Body of pancreas (tissue), 4 donors: ENCODE data around the gene MS4A6E. TPM values are rescaled to one million over a fixed set of nuclear protein-coding genes. Genes with fewer than 3 reads are reported as not detected.
"Not testable (repeated sequence)": the region's sequence is repeated elsewhere in the genome, so short reads cannot be mapped to it uniquely, and the experiment has no call there.

Source experiments
- ATAC-seq: fragments of 150-250 bp; one replicate; pipeline ENCODE4 v1.9.1; 2016
- DNase-seq, 4 donors: peaks; one replicate each; pipeline ENCODE4 v3.0.0-alpha.2; 2019
- H3K27ac ChIP-seq, 4 donors: fragments of 200-600 bp; sonication (generic); 1 replicate in 3 of 4; 2 replicates in 1 of 4; pipeline versions ENCODE4 v1.5.1 to v1.6.1; 2016 to 2019; ENCODE audit warnings: mild to moderate bottlenecking in 1 of 4, mixed read lengths in 1 of 4, moderate library complexity in 1 of 4
- H3K27me3 ChIP-seq, 2 donors: fragments of 200-600 bp; sonication (generic); one replicate each; pipeline ENCODE4 v1.6.0; 2016; ENCODE audit warnings: mild to moderate bottlenecking in 1 of 2
- H3K36me3 ChIP-seq, 2 donors: fragments of 200-600 bp; sonication (generic); replicated peaks in 1 of 2; 2 replicates each; pipeline ENCODE4 v1.5.1; 2016; ENCODE audit warnings: low read depth in 2 of 2; ENCODE audit not compliant: insufficient read depth in 1 of 2
- H3K4me1 ChIP-seq: fragments of 200-600 bp; sonication (generic); one replicate; pipeline ENCODE4 v1.6.0; 2016
- H3K4me3 ChIP-seq, 2 donors: fragments of 200-600 bp; sonication (generic); 1 replicate in 1 of 2; 2 replicates in 1 of 2; pipeline ENCODE4 v1.5.1; 2016 to 2019
- H3K9me3 ChIP-seq, 3 donors: fragments of 200-600 bp; sonication (generic); 1 replicate in 2 of 3; 2 replicates in 1 of 3; pipeline ENCODE4 v1.5.1; 2016
- CTCF ChIP-seq, 7 experiments: fragments of 450-650 bp in 4 of 7; fragments of 200-600 bp in 3 of 7; sonication (generic) in 3 of 7; IDR thresholded peaks; one replicate each; pipeline ENCODE4 v1.5.1; 2016 to 2019; ENCODE audit warnings: antibody characterized with exemption in 7 of 7
- POLR2A ChIP-seq, 3 donors: fragments of 450-650 bp; IDR thresholded peaks; one replicate each; pipeline ENCODE4 v1.6.1; 2016; ENCODE audit warnings: antibody characterized with exemption in 3 of 3, mild to moderate bottlenecking in 2 of 3
- WGBS, 2 donors: methylation state at CpG; one replicate each; pipeline ENCODE4 v1.1.5; 2017; 5-methylcytosine and 5-hydroxymethylcytosine counted together
- intact Hi-C: fragments of 100-400 bp; cut with DNase I; formaldehyde crosslinking; loops from one replicate; pipeline ENCODE4 v1.15.1; 2023
- total RNA-seq, 2 donors: library from RNA; depleted of rRNA; stranded (reverse); fragments of >200 nt; gene quantifications; one replicate each; pipeline ENCODE4 v1.1.0, GENCODE V29; 2016

The MS4A6E gene
- total RNA-seq, 2 donors from 2014 or later = not detected

GRCh38 chr11:60288531-60288930, 38.5 kb upstream of the MS4A6E start:
- DNase-seq = no peak
- H3K9me3 ChIP-seq = no peaks in the 10 kb centered on the region
- no peaks in the 10 kb centered on the region for H3K36me3 ChIP-seq
- no peaks in the 10 kb centered on the region for H3K27me3 ChIP-seq
- 88% methylated on average over 1 of the region's 1 CpG for WGBS, 2 donors
- H3K4me3 ChIP-seq = no peak overlapping the region
- intact Hi-C loops = no loop called here
- ATAC-seq = no peak
- no peaks in the 10 kb centered on the region for H3K4me1 ChIP-seq
- TF ChIP-seq POLR2A (IDR thresholded peaks at IDR 0.05) = no peak
- no peak for TF ChIP-seq CTCF (IDR thresholded peaks at IDR 0.05)
- no peak overlapping the region for H3K27ac ChIP-seq

- intact Hi-C loops = no loop called here
- Histone ChIP-seq H3K9me3 (no peaks in the 10 kb centered on the region), H3K4me3 (no peak overlapping the region), H3K36me3 (no peaks in the 10 kb centered on the region), H3K27me3 (no peaks in the 10 kb centered on the region), H3K27ac (no peak overlapping the region), H3K4me1 (no peaks in the 10 kb centered on the region)
- DNase-seq = no peak
- 56 to 81% methylated on average over 2 of the region's 2 CpGs for WGBS, 2 donors
- ATAC-seq = no peak
- TF ChIP-seq POLR2A (IDR thresholded peaks at IDR 0.05) (no peak), CTCF (IDR thresholded peaks at IDR 0.05) (no peak)
These were observed 34.9 kb upstream of the MS4A6E start for GRCh38 chr11:60292145-60292544.

GRCh38 chr11:60301178-60301577, 25.9 kb upstream of the MS4A6E start:
- 62 to 65% methylated on average over 3 of the region's 3 CpGs for WGBS, 2 donors
- Histone ChIP-seq H3K4me1 (no peaks in the 10 kb centered on the region), H3K36me3 (no peaks in the 10 kb centered on the region), H3K9me3 (no peaks in the 10 kb centered on the region), H3K27me3 (no peaks in the 10 kb centered on the region), H3K4me3 (no peak overlapping the region), H3K27ac (no peak overlapping the region)
- DNase-seq (no peak), ATAC-seq (no peak)
- intact Hi-C loops = no loop called here
- TF ChIP-seq POLR2A (IDR thresholded peaks at IDR 0.05) (no peak), CTCF (IDR thresholded peaks at IDR 0.05) (no peak)

GRCh38 chr11:60301884-60302283, 25.2 kb upstream of the MS4A6E start:
- H3K27me3 ChIP-seq, H3K4me1 ChIP-seq, H3K36me3 ChIP-seq, ATAC-seq, H3K27ac ChIP-seq, H3K4me3 ChIP-seq, H3K9me3 ChIP-seq, intact Hi-C loops, DNase-seq: not testable (repeated sequence)
- 72 to 77% methylated on average over 6 of the region's 6 CpGs for WGBS, 2 donors

GRCh38 chr11:60303661-60304060, 23.4 kb upstream of the MS4A6E start:
- Histone ChIP-seq H3K36me3 (no peaks in the 10 kb centered on the region), H3K4me3 (no peak overlapping the region), H3K27ac (no peak overlapping the region), H3K9me3 (no peaks in the 10 kb centered on the region), H3K4me1 (no peaks in the 10 kb centered on the region), H3K27me3 (no peaks in the 10 kb centered on the region)
- ATAC-seq (no peak), DNase-seq (no peak)
- 70 to 73% methylated on average over 5 of the region's 5 CpGs for WGBS, 2 donors
- intact Hi-C loops = no loop called here
- TF ChIP-seq CTCF (IDR thresholded peaks at IDR 0.05) (no peak), POLR2A (IDR thresholded peaks at IDR 0.05) (no peak)
